ENCODE measurements around the gene CTRL. TPM values are rescaled to one million over a fixed set of nuclear protein-coding genes. Genes with fewer than 3 reads are reported as not detected.

CTRL gene
- total and polyA plus RNA-seq, 3 donors from 2014 or later = 0.36 to 1.7 (median 0.62) TPM

- Histone ChIP-seq H3K27ac (peak overlapping the region; percentile 60 to 94), H3K9me3 (no peaks in the 10 kb centered on the region), H3K36me3 (ENCODE audit: low read depth, missing control alignments) (no peaks in the 10 kb centered on the region), H3K4me1 (peaks cover 18% of the 10 kb centered on the region), H3K27me3 (no peaks in the 10 kb centered on the region), H3K4me3 (peak overlapping the region; percentile 70 to 85)
- WGBS, 2 donors = 43 to 50% methylated on average over 6 of the region's 6 CpGs
- no peak for DNase-seq
- intact Hi-C loops (cut with DNase I; ENCODE audit: low total_unique reads) = no loop called here
- TF ChIP-seq POLR2A (IDR thresholded peaks at IDR 0.05) = no peak
- TF ChIP-seq CTCF (IDR thresholded peaks at IDR 0.05) = no peak
Measured at GRCh38 chr16:67936880-67937605, 5.4 kb upstream of the CTRL start.

GRCh38 chr16:67936124-67936879, 4.6 kb upstream of the CTRL start, which contains the start of gene PSMB10:
PSMB10 (minus strand) TSS chr16:67936850; CDS start chr16:67936749, 101 bp downstream.
- H3K36me3 ChIP-seq (ENCODE audit: low read depth, missing control alignments) = no peaks in the 10 kb centered on the region
- intact Hi-C loops (cut with DNase I; ENCODE audit: low total_unique reads) = no loop called here
- H3K27ac ChIP-seq = peak within 1 kb of the TSS; percentile 60 to 94
- H3K4me3 ChIP-seq = peak within 1 kb of the TSS; percentile 70 to 85
- peaks cover 24% of the 10 kb centered on the region for H3K4me1 ChIP-seq
- H3K9me3 ChIP-seq = no peaks in the 10 kb centered on the region
- 1% methylated on average over 31 to 54 of the region's 54 CpGs for WGBS, 2 donors
- TF ChIP-seq CTCF (IDR thresholded peaks at IDR 0.05) (no peak), POLR2A (IDR thresholded peaks at IDR 0.05) (no peak)
- DNase-seq = peak; percentile 73
- H3K27me3 ChIP-seq = no peaks in the 10 kb centered on the region

- peak overlapping the region; percentile 60 to 94 for H3K27ac ChIP-seq
- H3K9me3 ChIP-seq = no peaks in the 10 kb centered on the region
- H3K4me1 ChIP-seq = peaks cover 26% of the 10 kb centered on the region
- no peaks in the 10 kb centered on the region for H3K36me3 ChIP-seq (ENCODE audit: low read depth, missing control alignments)
- H3K4me3 ChIP-seq = peak overlapping the region; percentile 70 to 85
- H3K27me3 ChIP-seq = no peaks in the 10 kb centered on the region
- intact Hi-C loops (cut with DNase I; ENCODE audit: low total_unique reads) = no loop called here
- WGBS, 2 donors = 2 to 3% methylated on average over 13 to 54 of the region's 55 CpGs
- DNase-seq = peak; percentile 99
- peak; percentile 34 for TF ChIP-seq POLR2A (IDR thresholded peaks at IDR 0.05)
- TF ChIP-seq CTCF (IDR thresholded peaks at IDR 0.05) = peak in 1 of 3 experiments; percentile 3
Measured at GRCh38 chr16:67935402-67936123, 3.9 kb upstream of the CTRL start.

GRCh38 chr16:67935101-67935401, 3.4 kb upstream of the CTRL start:
- H3K4me3 ChIP-seq = peak overlapping the region; percentile 70 to 85
- TF ChIP-seq CTCF (IDR thresholded peaks at IDR 0.05) (no peak), POLR2A (IDR thresholded peaks at IDR 0.05) (no peak)
- H3K4me1 ChIP-seq = peaks cover 26% of the 10 kb centered on the region
- no peak for DNase-seq
- peak overlapping the region; percentile 43 to 94 for H3K27ac ChIP-seq
- H3K27me3 ChIP-seq = no peaks in the 10 kb centered on the region
- intact Hi-C loops (cut with DNase I; ENCODE audit: low total_unique reads) = no loop called here
- H3K9me3 ChIP-seq = no peaks in the 10 kb centered on the region
- WGBS, 2 donors = 4 to 20% methylated on average over 6 to 13 of the region's 13 CpGs
- H3K36me3 ChIP-seq (ENCODE audit: low read depth, missing control alignments) = no peaks in the 10 kb centered on the region

Measured in testis (tissue), 3 donors.